SK-N-SH treated with all-trans-retinoic acid at 6 μM for 48 hours (cell line): ENCODE data around the gene THBS3.

Experiments used
- ATAC-seq: fragments of 200-7000 bp; cut with Tn5 transposase; 3 replicates; pipeline ENCODE4 v1.9.1; 2020; ENCODE audit warnings: mild to moderate bottlenecking, moderate library complexity
- ARNTL ChIP-seq: fragments of 450-650 bp; formaldehyde crosslinking; IDR thresholded peaks from 2 replicates; pipeline ENCODE4 v1.5.0; 2020; ENCODE audit warnings: low read depth, mild to moderate bottlenecking, moderate library complexity, borderline replicate concordance
- ISL1 ChIP-seq: fragments of 250-450 bp; sonication (Bioruptor Pico); IDR thresholded peaks from 2 replicates; pipeline ENCODE4 v2.1.2; 2022; ENCODE audit warnings: mild to moderate bottlenecking, moderate library complexity
- OSR1 ChIP-seq: fragments of 250-450 bp; sonication (Bioruptor Pico); IDR thresholded peaks from 2 replicates; pipeline ENCODE4 v1.8.0; 2022; ENCODE audit warnings: moderate library complexity, mild to moderate bottlenecking, inconsistent platforms
- RARB ChIP-seq: fragments of 250-450 bp; sonication (Bioruptor Pico); IDR thresholded peaks from 2 replicates; pipeline ENCODE4 v1.8.0; 2021; ENCODE audit warnings: mild to moderate bottlenecking, moderate library complexity
- TCF4 ChIP-seq: fragments of 250-450 bp; sonication (Bioruptor Pico); IDR thresholded peaks from 2 replicates; pipeline ENCODE4 v1.8.0; 2021; ENCODE audit warnings: mild to moderate bottlenecking, moderate library complexity, borderline replicate concordance
- TOX ChIP-seq: fragments of 250-450 bp; sonication (Bioruptor Pico); IDR thresholded peaks from 2 replicates; pipeline ENCODE4 v1.8.0; 2021; ENCODE audit warnings: mild to moderate bottlenecking, moderate library complexity, borderline replicate concordance
- ZC3H10 ChIP-seq: fragments of 250-450 bp; sonication (Bioruptor Pico); IDR thresholded peaks from 2 replicates; pipeline ENCODE4 v1.5.1; 2021; ENCODE audit warnings: mild to moderate bottlenecking, moderate library complexity
- ZFP3 ChIP-seq: fragments of 250-450 bp; sonication (Bioruptor Pico); IDR thresholded peaks from 2 replicates; pipeline ENCODE4 v1.5.0; 2020; ENCODE audit warnings: mild to moderate bottlenecking, moderate library complexity
- ZFP30 ChIP-seq: fragments of 450-650 bp; formaldehyde crosslinking; IDR thresholded peaks from 2 replicates; pipeline ENCODE4 v1.5.0; 2022; ENCODE audit warnings: mild to moderate bottlenecking, moderate library complexity
- ZNF8 ChIP-seq: fragments of 450-650 bp; formaldehyde crosslinking; IDR thresholded peaks from 2 replicates; pipeline ENCODE4 v1.5.0; 2020; ENCODE audit warnings: mild to moderate bottlenecking, moderate library complexity
- TF ChIP-seq, protein P1 (sequence below): fragments of 250-450 bp; sonication (Bioruptor Pico); IDR thresholded peaks from 2 replicates; pipeline ENCODE4 v1.8.0; 2020; ENCODE audit warnings: mild to moderate bottlenecking, moderate library complexity, borderline replicate concordance
- TF ChIP-seq, protein P2 (sequence below): fragments of 250-450 bp; sonication (Bioruptor Pico); IDR thresholded peaks from 2 replicates; pipeline ENCODE4 v1.8.0; 2021; ENCODE audit warnings: low read depth, mild to moderate bottlenecking, moderate library complexity, borderline replicate concordance
- TF ChIP-seq, protein P3 (sequence below): fragments of 250-450 bp; sonication (Bioruptor Pico); IDR thresholded peaks from 2 replicates; pipeline ENCODE4 v1.5.1; 2021; ENCODE audit warnings: mild to moderate bottlenecking, moderate library complexity
- TF ChIP-seq, protein P4 (sequence below): fragments of 250-450 bp; sonication (Bioruptor Pico); IDR thresholded peaks from 2 replicates; pipeline ENCODE4 v1.5.0; 2020; ENCODE audit warnings: mild to moderate bottlenecking, moderate library complexity

Gene THBS3

DNA sequence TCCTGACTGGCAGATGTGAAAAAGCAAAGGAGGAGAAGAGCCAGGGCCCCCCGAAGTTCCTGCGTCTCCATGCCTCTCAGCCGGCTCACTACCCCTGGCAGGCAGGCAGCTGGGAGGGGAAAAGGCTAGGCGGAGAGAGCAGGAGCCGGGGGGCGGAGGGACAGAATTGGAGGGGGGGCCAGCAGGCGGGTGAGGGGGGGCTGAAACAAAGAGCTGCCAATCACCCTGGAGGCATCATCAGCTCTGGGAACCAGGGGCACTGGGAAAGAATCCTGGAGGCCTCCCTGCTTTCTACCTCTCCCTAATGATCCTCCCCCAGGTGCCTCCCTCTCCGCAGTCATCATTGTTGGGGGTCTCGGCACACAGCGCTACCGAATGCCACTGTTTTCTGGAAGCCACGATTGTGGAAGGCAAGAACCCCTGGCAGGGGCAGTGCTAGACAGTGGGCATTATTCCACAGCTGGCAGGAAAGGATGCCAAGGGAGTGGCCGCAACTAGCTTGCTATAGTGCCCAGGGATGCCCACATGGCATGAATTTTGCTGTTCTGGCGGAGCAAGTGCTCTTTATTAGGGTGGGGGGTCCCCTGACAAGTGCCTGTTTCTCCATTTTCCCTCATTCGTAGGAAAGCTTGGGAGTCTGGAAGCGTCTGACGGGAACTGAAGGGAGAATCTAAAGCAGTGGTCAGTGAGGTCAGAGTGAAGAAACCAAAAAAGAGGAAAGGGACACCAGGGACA lies at the start of gene THBS3:
THBS3 (minus strand) TSS at position 92 of the 735 bp plus-strand sequence; CDS start at position 71, 21 bp downstream.
- peak; percentile 44 for ATAC-seq
- TF ChIP-seq ZFP30: no peak
- TF ChIP-seq, protein P1, sequence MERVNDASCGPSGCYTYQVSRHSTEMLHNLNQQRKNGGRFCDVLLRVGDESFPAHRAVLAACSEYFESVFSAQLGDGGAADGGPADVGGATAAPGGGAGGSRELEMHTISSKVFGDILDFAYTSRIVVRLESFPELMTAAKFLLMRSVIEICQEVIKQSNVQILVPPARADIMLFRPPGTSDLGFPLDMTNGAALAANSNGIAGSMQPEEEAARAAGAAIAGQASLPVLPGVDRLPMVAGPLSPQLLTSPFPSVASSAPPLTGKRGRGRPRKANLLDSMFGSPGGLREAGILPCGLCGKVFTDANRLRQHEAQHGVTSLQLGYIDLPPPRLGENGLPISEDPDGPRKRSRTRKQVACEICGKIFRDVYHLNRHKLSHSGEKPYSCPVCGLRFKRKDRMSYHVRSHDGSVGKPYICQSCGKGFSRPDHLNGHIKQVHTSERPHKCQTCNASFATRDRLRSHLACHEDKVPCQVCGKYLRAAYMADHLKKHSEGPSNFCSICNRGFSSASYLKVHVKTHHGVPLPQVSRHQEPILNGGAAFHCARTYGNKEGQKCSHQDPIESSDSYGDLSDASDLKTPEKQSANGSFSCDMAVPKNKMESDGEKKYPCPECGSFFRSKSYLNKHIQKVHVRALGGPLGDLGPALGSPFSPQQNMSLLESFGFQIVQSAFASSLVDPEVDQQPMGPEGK (CRISPR knock-in tag): peak; percentile 47; the same call in 1 of the 2 replicates
- TF ChIP-seq, protein P2, sequence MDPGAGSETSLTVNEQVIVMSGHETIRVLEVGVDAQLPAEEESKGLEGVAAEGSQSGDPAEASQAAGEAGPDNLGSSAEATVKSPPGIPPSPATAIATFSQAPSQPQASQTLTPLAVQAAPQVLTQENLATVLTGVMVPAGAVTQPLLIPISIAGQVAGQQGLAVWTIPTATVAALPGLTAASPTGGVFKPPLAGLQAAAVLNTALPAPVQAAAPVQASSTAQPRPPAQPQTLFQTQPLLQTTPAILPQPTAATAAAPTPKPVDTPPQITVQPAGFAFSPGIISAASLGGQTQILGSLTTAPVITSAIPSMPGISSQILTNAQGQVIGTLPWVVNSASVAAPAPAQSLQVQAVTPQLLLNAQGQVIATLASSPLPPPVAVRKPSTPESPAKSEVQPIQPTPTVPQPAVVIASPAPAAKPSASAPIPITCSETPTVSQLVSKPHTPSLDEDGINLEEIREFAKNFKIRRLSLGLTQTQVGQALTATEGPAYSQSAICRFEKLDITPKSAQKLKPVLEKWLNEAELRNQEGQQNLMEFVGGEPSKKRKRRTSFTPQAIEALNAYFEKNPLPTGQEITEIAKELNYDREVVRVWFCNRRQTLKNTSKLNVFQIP (CRISPR knock-in tag): no peak
- TF ChIP-seq, protein P3, sequence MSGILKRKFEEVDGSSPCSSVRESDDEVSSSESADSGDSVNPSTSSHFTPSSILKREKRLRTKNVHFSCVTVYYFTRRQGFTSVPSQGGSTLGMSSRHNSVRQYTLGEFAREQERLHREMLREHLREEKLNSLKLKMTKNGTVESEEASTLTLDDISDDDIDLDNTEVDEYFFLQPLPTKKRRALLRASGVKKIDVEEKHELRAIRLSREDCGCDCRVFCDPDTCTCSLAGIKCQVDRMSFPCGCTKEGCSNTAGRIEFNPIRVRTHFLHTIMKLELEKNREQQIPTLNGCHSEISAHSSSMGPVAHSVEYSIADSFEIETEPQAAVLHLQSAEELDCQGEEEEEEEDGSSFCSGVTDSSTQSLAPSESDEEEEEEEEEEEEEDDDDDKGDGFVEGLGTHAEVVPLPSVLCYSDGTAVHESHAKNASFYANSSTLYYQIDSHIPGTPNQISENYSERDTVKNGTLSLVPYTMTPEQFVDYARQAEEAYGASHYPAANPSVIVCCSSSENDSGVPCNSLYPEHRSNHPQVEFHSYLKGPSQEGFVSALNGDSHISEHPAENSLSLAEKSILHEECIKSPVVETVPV: no peak

DNA sequence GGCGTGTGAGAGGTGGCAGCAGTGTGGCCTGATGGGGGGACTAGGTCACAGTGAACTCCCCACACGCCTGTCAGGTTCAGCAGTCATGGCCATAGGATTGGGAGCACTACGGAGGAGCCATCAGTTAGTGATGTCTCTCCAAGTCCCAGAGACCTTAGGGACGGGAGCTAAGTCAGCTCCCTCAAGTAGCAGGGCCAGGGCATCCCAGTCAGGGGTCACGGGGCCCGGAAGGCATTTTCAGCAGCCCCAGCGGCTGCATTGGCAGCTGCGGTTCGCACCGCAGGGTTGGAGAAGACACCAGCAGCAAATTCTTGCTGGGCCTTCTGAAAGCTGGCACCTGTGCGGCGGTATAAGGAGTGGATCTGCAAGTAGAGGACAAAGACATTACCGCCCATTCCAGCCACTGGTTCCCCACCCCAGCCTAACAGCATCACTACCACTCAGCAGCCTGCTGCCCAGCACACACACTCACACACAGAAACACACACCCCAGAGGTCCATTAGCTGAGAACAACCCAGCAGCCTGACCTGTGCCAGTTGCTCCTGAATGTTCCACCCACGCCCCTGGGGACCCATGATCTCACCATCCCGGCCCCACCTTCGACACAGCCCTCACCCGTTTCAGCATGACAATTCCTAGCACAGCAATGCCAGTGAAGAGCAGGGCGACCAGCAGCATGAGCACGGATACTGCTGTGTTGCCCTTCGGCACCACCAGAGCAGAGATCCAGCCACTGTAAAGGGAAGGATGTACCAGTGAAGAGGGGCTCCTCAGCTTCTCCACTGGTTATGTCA lies 48.6 kb upstream of the THBS3 start:
- ATAC-seq: peak; percentile 5
- TF ChIP-seq TCF4 (CRISPR knock-in tag) (no peak), ISL1 (CRISPR knock-in tag) (no peak), ZC3H10 (CRISPR knock-in tag) (no peak), ZNF8 (CRISPR knock-in tag) (no peak), ARNTL (no peak), ZFP3 (no peak), TOX (CRISPR knock-in tag) (no peak), OSR1 (CRISPR knock-in tag) (no peak), ZFP30 (no peak)
- TF ChIP-seq, protein P3: no peak
- TF ChIP-seq, protein P2 (CRISPR knock-in tag): no peak
- TF ChIP-seq, protein P4, sequence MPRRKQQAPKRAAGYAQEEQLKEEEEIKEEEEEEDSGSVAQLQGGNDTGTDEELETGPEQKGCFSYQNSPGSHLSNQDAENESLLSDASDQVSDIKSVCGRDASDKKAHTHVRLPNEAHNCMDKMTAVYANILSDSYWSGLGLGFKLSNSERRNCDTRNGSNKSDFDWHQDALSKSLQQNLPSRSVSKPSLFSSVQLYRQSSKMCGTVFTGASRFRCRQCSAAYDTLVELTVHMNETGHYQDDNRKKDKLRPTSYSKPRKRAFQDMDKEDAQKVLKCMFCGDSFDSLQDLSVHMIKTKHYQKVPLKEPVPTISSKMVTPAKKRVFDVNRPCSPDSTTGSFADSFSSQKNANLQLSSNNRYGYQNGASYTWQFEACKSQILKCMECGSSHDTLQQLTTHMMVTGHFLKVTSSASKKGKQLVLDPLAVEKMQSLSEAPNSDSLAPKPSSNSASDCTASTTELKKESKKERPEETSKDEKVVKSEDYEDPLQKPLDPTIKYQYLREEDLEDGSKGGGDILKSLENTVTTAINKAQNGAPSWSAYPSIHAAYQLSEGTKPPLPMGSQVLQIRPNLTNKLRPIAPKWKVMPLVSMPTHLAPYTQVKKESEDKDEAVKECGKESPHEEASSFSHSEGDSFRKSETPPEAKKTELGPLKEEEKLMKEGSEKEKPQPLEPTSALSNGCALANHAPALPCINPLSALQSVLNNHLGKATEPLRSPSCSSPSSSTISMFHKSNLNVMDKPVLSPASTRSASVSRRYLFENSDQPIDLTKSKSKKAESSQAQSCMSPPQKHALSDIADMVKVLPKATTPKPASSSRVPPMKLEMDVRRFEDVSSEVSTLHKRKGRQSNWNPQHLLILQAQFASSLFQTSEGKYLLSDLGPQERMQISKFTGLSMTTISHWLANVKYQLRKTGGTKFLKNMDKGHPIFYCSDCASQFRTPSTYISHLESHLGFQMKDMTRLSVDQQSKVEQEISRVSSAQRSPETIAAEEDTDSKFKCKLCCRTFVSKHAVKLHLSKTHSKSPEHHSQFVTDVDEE (CRISPR knock-in tag): no peak

DNA sequence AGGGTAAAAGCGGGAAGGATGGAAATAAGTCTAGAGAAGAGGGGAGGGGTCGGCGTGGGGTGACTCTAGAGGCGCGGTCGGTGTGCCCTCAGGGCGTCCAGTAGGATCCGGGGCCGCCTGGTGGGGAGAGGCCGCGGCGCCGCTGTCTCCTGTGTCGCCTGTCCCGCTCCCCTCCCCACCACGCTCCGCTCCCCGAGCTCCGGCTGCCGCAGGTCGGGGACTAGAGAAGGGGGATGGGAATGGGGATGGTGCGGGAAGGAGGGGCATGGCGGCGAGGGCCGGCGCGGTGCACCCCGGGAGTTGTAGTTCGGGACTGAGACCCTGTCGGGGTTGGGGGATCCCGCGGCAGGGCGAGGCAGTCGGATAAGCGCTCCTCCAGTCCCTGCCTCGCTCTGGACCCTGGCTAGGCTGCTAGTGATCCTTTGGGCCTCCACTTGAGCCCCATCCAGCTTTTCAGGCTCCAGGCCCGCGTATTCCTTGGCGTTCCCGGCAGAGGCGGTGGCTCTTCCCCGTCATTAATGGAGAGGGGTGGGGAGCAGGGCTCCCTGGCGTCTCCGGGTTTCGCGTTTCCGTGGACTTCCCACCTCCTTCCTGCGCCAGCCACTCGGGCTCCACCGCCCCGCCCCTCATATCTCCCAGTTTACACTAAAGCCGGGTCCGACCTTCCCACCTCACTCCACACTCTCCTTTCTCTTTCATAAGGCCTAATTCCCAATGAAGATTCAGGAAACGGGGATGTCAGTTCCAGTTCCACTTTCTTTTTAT lies 47.7 kb upstream of the THBS3 start, which contains the start of gene ENTREP3:
ENTREP3 (minus strand) TSS at position 241 of the 765 bp plus-strand sequence. CDS start 606 bp downstream, outside the sequence.
- TF ChIP-seq RARB (CRISPR knock-in tag) (peak; percentile 33; the same call in 1 of the 2 replicates), TOX (CRISPR knock-in tag) (no peak)
- peak; percentile 82 for ATAC-seq
